Middle frontal gyrus (tissue), 1 donor: Measurements from ENCODE around the gene CELF2.

Experiments
- DNase-seq: peaks from one replicate; pipeline ENCODE4 v3.0.0-alpha.2; 2015; ENCODE audit warnings: low spot score; ENCODE audit errors: extremely low spot score

Gene CELF2

DNA sequence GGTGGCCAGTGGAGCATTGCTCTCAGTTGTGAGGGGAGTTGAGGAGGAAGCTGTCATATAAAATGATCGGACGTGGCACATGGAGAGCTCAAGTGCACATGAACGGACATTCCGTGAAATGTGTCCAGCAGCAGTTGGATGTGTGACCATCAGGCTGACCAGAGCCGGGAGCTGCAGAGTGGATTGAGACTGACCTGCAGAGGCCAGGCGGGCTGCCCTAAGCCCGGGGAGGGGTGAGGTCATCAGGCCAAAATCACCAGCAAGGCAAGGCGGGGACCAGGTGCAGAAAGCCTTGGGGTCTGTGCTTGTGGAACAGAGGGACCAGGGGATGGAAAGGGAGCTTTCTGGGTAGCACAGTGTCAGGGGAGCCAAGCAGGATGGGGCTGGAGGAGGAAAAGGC, 279.5 kb downstream of the CELF2 start:
- no peak for DNase-seq

DNA sequence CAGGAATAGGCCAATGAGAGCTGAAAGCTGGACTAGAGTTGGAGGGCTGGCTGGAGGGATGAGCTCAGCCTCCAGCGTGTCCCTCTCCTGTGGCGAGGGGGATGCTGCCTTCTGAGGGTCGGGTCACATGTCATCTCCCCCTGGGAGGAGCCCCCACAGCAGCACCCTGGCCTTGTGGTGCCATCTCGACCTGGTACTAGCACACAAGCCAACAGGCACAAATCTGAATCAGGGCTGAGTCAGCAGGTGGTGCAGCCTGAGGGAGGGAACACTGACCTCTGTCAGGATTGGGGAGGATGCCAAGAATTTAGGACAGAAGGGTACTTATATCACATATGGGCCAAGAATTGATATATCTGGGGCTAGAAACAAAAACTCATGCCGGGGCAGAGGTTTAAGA, 280.4 kb downstream of the CELF2 start:
- DNase-seq, result no peak

GRCh38 chr10:11299125-11299524, 281.5 kb downstream of the CELF2 start:
- no peak for DNase-seq

GRCh38 chr10:11300026-11300425, 282.4 kb downstream of the CELF2 start:
- DNase-seq, result no peak

DNA sequence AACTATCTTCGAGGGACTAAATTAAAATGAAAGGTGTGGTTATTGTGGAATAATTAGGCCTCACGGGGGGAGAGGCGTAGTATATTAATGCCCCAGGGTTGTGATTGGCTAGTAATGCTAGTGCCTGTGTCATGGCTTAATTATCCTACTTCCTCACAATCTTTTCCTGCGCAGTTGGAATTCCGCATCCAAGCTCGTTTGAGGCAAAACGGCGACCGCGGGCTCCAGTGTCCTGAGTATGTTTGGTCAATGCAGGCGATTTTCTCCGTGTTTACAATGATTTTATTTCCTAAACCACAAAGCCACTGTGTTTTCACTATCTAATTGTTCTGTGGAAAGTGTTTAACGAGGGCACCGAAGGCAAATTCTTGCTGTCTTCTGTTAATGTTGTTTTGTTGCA, 282.9 kb downstream of the CELF2 start:
- DNase-seq, result no peak

GRCh38 chr10:11301571-11302111, 284.0 kb downstream of the CELF2 start:
- DNase-seq, result no peak

GRCh38 chr10:11302181-11302580, 284.5 kb downstream of the CELF2 start:
- DNase-seq, result no peak

- DNase-seq, result no peak
Observed at GRCh38 chr10:11303361-11304170, 285.9 kb downstream of the CELF2 start.

GRCh38 chr10:11304906-11305585, 287.4 kb downstream of the CELF2 start:
- no peak for DNase-seq

DNA sequence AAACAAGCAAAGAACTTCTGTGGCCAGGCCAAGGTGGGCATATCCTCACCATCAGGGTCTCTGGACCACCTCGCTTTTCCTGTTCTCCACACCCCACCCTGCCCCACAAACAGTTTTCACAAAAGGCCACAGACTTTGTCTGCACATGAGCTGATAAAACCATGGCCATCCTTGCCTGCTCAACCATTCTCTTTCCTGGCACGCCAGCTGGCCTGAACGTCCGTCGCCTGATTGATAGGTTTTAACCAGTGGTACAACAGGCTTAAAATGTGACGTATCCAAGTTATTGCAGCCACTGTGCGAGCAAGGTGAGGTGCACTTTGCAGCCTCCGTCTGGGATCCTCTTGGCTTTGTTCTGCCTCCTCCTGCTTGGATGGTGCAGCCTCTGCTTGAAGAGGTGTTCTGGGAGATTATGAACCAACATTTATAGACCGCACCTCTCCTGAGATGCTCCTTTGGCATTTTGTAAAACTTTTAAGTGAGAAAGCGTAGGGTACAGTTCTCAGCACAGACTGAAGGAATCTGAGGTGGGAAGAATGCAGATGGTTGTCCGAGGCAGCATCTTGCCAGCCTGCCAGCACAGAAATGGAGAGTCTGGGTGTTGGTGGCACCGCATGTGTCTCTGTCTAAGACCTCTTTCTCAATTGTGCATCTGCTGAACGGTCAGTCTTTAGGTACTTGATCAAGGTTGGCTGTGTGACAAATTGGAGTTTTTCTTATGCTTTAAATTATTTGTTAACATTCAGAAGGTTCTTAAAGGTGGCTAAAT, 288.3 kb downstream of the CELF2 start:
- DNase-seq, result peak; percentile 46

DNA sequence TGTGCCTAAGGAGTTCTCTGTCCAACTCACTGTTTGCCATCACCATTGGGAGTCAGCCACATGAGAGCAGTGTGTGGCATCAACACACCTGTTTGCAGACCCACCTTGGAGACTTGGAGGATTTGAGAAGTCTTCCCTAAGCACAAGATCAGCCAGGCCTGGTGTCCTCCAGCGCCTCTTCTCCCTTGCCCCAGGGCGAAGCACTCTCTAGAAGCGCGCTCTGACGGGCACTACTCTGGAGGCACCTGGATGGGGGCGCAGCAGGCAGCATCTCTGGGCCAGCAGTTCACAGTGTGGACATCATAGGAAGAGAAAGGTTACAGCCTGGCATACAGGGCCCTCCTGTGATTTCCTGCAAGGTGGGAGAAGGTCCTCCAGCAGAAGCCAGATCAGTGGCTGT, 289.3 kb downstream of the CELF2 start:
- no peak for DNase-seq

GRCh38 chr10:11307937-11308336, 290.3 kb downstream of the CELF2 start:
- DNase-seq, result no peak

GRCh38 chr10:11311027-11311426, 293.4 kb downstream of the CELF2 start:
- DNase-seq, result no peak

- DNase-seq, result no peak
Observed at GRCh38 chr10:11313463-11313862, 295.8 kb downstream of the CELF2 start.

DNA sequence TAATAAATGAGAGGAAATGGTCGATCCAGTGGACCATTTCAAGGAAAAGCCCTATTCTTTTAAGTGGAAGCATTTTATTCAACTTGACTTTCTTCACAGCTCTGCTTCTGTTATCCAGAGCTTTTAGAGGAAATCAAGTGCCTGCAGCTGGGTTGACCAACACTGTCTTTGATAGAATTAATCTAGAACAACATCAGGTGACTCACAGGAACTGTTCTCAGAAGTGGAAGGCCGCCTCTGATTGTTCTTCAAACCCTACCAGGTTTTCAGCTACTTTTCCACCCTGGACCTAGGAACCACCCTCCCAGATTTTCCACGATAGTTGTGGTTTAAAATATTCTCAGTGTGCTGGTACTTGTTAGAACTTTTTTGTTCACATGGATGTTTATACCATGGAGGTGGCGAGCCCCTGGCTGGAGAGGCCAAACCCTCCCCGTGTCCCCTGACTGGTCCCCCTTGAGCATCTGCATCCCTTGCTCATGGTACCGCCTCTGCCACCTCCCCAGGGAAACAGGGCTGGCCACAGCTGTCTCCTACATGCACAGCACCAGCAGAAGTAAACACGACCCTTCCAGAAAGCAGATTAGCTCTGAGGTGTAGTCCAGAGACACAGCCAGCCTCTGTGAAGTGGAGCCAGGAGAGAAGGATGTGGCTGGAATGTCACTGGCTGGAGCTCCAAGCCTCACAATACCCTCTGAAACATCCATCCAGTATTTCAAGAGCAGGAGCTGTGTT, 300.4 kb downstream of the CELF2 start:
- no peak for DNase-seq

GRCh38 chr10:11318826-11319598, 301.3 kb downstream of the CELF2 start:
- no peak for DNase-seq

DNA sequence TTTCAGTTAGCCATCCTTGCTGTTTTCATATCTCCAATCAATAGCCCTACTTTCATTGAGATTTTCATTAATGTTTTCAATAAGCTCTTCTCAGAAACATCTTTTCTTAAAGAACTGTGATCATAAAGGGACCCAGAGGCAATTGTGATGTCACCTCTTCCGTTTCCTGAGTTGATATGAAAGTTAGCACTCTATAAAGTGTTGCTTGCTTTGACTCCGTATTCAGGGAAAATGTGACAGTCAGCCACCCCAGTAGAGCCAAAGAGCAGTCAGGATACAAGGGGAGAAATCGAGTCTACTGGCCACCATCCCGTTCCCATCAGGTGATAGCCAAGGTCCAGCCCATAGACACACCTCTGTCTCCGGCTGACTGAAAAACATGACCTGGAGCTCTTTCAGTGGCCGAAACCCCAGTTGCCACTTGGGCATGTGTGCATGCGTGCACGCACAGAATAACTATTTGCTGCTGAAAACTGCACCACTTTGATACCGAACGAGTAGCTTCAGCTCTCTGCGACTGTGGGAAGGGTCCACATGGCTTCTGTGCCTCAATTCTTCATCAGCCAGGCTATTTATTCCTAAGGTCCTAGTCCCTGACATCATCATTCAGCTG, 302.4 kb downstream of the CELF2 start:
- DNase-seq, result no peak

DNA sequence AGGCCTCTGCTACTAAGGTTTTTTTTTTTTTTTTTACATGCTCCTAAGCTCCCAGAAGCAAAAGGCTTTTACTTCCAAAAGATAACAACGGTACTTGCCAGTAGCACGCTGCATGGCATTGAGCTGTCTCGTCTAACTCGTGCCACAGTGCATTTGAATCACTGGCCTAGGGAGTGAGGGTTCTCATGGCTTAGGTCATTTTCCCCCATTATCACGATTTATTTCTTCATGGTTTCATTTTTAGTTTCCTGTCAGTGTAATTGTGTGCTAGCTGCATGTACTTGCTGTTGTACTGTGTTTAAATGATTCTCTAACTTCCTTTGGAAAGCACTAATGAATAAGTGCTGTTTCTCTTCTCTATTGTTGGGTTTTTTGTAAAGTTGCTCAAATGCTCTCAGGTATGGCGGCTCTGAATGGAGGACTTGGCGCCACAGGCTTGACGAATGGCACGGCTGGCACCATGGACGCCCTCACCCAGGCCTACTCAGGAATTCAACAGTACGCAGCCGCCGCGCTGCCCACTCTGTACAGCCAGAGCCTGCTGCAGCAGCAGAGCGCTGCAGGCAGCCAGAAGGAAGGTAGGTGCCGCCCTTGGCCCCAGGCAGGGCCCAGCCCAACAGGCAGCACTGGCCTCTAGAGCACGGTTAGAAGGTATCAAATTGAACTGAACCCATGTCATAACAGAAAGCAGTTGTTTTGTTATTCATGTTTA, 303.3 kb downstream of the CELF2 start:
- no peak for DNase-seq

DNA sequence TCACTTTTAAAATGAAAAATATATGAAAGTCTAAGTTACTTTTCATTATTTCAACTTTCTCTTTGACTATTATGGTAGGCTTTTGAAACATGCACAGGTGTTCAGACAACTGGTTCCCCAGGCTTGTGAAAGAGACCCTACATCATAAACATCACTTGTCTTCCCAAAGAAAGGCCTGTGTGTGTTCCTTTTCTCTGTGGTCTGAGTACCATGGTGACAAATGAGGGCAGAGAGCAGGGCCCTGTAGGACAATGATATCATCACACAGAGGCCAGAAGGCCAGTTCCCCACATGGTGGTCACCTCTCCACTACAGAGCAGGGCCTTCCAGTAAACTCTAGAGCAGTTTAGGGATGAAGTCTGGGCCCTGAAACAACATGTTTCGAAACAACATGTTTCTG, 305.0 kb downstream of the CELF2 start:
- no peak for DNase-seq
